Muscle layer of colon (tissue), 2 donors: ENCODE results near the gene POP7.
A peak's percentile ranks its signal among the peaks of the same experiment; 100 is the strongest.

Source experiments
- H3K27ac ChIP-seq: one replicate; pipeline ENCODE4 v1.7.0; 2013; ENCODE audit warnings: low read depth, mild to moderate bottlenecking, low read length, moderate library complexity
- H3K27me3 ChIP-seq, 2 donors: one replicate each; pipeline ENCODE4 v1.7.0; 2013; ENCODE audit warnings: low read length in 2 of 2, mild to moderate bottlenecking in 2 of 2; ENCODE audit not compliant: insufficient read depth in 2 of 2, control insufficient read depth in 1 of 2
- H3K36me3 ChIP-seq: one replicate; pipeline ENCODE4 v1.7.0; 2013; ENCODE audit warnings: mild to moderate bottlenecking, low read length; ENCODE audit not compliant: insufficient read depth
- H3K4me1 ChIP-seq: one replicate; pipeline ENCODE4 v1.7.0; 2013; ENCODE audit warnings: mild to moderate bottlenecking, low read length; ENCODE audit not compliant: insufficient read depth
- H3K4me3 ChIP-seq, 2 donors: one replicate each; pipeline ENCODE4 v1.7.0; 2013; ENCODE audit warnings: low read length in 2 of 2, low read depth in 1 of 2, mild to moderate bottlenecking in 1 of 2, moderate library complexity in 1 of 2
- H3K9ac ChIP-seq: one replicate; pipeline ENCODE4 v1.7.0; 2013; ENCODE audit warnings: low read length
- H3K9me3 ChIP-seq: one replicate; pipeline ENCODE4 v1.7.0; 2013; ENCODE audit warnings: mild to moderate bottlenecking, low read length
- donor health status: abdominal sarcoma.
- donor health status: Adenocarcinoma of cecum.

Gene POP7

DNA sequence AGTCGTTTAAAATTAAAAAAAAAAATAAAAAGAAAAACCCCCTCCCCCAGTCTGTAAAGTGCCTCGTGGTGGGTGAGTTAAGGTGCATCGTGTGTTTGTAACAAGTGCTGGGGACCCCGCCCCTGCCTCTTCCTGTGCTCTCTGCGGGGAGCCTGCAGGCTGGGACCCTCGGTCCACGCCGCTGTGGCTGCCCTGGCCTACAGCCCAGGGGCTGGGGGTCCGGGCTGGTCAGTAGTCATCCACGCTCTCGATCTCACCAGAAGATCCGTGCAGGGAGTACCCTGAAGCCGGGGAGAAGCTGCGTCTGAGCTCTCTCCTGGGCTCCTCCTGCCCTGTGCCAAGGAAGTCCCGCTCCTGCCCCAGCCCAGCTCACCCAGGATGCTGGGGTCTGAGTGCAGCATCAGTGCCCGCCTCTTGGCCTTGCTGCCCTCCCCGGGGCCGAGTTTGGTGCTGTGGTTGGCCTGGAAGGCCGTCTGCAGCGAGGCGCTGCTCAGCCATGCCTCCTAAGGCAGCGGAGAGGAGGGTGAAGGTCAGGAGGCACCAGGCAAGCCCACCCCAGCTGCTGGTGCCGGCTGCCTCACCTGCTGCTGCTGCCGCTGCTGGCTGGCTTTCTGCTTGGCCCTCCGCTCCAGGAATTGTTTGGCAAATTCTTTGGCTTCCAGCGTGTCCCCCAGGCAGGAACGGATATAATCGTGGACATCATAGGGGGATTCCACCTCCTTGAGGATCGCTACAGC, 24.3 kb upstream of the POP7 start:
- Histone ChIP-seq H3K9me3 (no peaks in the 10 kb centered on the region), H3K4me1 (peaks cover 3% of the 10 kb centered on the region), H3K27me3 (no peaks in the 10 kb centered on the region), H3K36me3 (peaks cover 73% of the 10 kb centered on the region), H3K9ac (no peak overlapping the region), H3K4me3 (peak overlapping the region in 1 of 2 donors; percentile 13), H3K27ac (no peak overlapping the region)

DNA sequence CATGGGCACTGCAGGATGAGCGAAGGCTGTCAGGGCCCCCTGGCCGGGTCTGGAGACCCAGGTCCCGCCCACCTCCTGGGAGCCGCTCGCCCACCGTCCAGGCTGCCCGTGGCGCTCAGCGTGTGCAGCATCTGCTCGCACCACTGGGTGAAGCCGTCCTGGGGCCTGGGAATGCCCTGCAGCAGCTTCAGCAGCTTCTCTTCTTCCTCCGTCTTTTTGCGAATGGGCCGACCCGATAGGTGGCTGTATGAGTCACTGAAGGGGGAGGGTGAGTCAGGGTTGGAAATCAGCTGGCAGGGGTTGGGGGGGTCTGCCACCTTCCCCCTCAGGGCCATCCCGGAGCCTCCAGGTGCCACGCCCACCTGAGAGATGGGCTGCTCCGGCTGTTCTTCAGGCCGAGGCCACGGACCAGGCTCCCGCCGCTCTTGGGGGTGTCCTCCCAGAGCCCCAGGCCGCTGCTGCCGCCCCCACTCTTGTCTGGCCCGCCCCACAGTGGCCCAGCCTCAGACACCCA, 23.6 kb upstream of the POP7 start:
- Histone ChIP-seq H3K4me3 (peak overlapping the region in 1 of 2 donors; percentile 13), H3K4me1 (no peaks in the 10 kb centered on the region), H3K9ac (no peak overlapping the region), H3K36me3 (peaks cover 73% of the 10 kb centered on the region), H3K9me3 (no peaks in the 10 kb centered on the region), H3K27me3 (no peaks in the 10 kb centered on the region), H3K27ac (no peak overlapping the region)

DNA sequence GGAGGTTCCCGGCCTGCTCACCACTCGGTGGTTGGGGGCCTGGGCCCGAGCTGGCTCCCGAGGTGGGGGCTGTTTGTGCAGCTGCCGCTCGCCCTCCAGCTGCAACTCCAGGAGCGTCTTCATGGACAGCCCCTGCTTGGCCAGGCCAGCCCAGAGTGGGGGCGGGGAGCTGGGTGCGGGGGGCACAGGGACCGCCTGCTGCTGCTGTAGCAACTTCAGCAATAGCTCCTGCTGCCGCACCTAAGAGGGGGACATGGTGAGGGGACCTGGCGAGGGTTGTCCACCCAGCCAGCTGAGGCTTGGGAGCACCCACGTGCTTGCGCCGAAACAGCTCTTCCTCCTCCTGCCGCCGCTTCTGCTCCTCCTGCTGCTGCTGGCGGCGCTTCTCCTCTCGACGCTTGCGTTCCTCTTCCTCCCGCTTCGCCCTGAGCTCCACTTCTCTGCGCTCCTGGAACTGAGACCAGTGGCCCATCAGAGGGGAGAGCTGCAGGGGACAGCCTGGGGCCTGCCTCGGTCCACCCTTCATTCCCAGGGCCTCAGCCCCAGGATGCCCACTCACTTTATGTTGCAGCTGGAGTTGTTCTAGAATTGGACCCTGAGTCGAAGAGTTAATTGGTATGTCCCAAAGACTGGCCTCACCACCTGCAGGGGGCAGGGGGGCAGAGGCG, 22.8 kb upstream of the POP7 start:
- Histone ChIP-seq H3K4me3 (no peak overlapping the region), H3K4me1 (no peaks in the 10 kb centered on the region), H3K9me3 (no peaks in the 10 kb centered on the region), H3K27me3 (no peaks in the 10 kb centered on the region), H3K9ac (no peak overlapping the region), H3K27ac (no peak overlapping the region), H3K36me3 (peaks cover 73% of the 10 kb centered on the region)

DNA sequence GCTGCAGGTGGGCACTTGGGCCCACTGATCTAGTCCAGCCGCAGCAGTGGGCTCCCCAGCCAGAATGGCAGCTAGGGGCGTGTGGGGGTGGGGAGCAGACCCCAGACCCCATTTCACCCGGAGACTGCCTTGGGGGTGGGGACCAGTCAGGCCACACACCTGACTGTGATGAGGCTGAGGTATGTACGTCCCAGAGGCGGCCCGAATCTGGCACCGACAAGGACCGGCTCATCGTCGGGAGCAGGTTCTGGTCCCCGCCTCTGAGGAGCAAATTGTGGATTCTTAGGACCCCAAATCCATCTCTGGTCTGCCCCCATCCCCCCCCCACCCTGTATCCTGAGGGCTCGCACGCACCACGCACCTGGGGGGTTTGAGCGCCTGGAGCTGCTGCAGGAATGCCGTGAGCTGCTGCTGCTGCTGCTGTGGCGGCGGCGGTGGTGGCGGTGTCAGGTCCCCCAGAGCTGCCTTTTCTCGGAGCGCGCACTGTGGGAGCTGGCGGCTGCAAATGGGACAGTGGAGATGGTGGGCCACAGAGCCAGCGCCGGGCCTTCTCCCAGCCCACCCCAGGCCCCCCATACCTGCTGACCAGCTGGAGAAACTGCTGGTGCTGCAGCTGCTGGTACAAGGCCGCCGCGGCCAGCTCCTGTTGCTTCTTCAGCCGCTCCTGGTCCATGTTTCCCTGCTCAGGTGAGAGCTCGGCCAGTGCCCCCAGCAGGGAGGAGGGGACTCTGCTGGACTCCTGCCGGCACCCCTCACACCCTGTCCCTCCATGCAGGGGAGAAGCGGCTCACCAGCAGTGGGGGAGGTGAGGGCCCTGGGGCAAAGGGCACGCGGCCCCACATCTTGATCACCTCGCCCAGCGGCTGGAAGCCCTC, 22.0 kb upstream of the POP7 start:
- Histone ChIP-seq H3K36me3 (peaks cover 71% of the 10 kb centered on the region), H3K27ac (no peak overlapping the region)

DNA sequence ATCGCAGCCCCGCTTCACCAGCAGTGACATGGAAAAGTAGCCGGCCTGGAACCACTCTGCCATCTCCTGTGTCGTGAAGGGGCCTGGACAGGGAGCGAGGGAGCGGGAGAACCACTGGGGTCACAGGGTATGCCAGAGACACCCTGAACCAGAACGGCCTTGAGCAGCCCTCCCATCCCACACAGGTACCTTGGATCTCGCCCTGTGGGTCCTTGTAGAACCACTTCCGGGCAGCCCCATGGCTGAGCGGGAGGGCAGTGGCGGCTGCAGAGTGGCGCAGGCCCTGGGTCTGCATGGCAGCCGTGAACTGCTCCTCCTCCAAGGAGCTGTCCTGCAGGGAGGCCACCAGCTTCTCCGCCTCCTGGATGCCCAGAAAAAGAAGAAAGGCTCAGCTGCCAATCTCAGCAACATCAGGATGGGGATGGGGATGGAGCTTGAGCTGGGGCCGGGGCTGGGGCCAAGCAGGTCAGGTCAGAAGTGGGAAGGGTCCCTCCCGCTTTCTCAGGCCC, 21.3 kb upstream of the POP7 start:
- peaks cover 64% of the 10 kb centered on the region for H3K36me3 ChIP-seq
- no peak overlapping the region for H3K27ac ChIP-seq
- no peaks in the 10 kb centered on the region for H3K9me3 ChIP-seq
- peaks cover 4% of the 10 kb centered on the region for H3K4me1 ChIP-seq
- no peak overlapping the region for H3K9ac ChIP-seq
- H3K4me3 ChIP-seq: no peak overlapping the region
- H3K27me3 ChIP-seq: no peaks in the 10 kb centered on the region

More for the DNA sequence above, 22.0 kb upstream of the POP7 start:
- H3K4me1 ChIP-seq: no peaks in the 10 kb centered on the region
- no peak overlapping the region for H3K9ac ChIP-seq
- H3K4me3 ChIP-seq: no peak overlapping the region
- no peaks in the 10 kb centered on the region for H3K27me3 ChIP-seq
- no peaks in the 10 kb centered on the region for H3K9me3 ChIP-seq

DNA sequence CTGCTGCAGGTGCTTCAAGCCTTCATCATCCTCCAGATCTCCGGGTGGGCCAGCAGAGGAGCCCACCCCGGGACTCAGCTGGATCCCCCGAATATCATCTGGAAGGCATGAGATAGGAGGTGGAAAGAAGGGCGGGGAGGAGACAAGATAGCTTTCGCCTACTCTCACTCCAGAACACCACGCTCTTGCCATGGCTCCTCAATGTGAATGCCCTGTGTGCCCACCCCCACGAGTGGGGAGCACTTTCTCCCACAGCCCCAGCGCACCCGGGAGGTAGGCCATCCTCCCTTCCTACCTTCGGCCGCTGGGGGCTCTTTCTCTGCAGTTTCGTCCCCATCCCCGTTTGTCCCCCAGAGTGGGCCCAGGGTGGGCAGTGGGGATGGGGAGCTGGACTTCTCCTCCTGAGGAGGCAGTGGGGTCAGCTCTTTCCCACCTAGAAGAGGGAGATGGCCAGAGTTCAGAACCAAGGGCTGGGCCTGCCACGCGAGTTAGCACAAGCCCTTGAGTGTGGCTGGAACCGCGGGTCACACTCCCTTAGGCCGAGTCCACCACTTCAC, 20.8 kb upstream of the POP7 start:
- no peak overlapping the region for H3K4me3 ChIP-seq
- H3K36me3 ChIP-seq: peaks cover 64% of the 10 kb centered on the region
- no peak overlapping the region for H3K9ac ChIP-seq
- H3K27me3 ChIP-seq: no peaks in the 10 kb centered on the region
- H3K4me1 ChIP-seq: peaks cover 9% of the 10 kb centered on the region
- H3K27ac ChIP-seq: no peak overlapping the region
- no peaks in the 10 kb centered on the region for H3K9me3 ChIP-seq

DNA sequence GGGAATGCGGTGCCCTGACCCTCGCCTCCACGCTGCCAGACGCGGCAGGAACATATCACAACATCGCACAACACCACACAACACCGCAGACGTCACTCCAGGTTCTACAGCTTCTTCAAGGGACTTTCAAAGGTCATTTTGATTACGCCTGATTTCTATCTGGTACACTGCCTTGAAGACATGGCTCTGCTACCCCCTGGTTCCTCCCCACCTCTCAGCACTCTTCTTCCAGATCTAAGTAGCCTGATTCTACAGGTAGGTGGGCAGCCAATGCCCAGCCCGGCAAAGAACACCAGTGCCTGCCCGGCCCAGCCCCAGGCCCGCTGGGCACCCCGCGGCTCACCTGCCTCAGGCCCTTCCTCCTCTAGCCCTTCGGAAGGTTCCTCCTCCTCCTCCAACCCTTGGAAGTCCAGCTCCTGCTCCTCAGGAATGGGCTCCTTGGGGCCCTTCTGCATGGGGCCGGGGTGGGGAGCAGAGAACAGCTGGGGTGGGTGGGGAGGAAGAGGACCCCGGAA, 20.2 kb upstream of the POP7 start:
- no peak overlapping the region for H3K4me3 ChIP-seq
- H3K27ac ChIP-seq: no peak overlapping the region
- no peak overlapping the region for H3K9ac ChIP-seq
- peaks cover 12% of the 10 kb centered on the region for H3K4me1 ChIP-seq
- no peaks in the 10 kb centered on the region for H3K27me3 ChIP-seq
- H3K36me3 ChIP-seq: peaks cover 64% of the 10 kb centered on the region
- H3K9me3 ChIP-seq: no peaks in the 10 kb centered on the region

DNA sequence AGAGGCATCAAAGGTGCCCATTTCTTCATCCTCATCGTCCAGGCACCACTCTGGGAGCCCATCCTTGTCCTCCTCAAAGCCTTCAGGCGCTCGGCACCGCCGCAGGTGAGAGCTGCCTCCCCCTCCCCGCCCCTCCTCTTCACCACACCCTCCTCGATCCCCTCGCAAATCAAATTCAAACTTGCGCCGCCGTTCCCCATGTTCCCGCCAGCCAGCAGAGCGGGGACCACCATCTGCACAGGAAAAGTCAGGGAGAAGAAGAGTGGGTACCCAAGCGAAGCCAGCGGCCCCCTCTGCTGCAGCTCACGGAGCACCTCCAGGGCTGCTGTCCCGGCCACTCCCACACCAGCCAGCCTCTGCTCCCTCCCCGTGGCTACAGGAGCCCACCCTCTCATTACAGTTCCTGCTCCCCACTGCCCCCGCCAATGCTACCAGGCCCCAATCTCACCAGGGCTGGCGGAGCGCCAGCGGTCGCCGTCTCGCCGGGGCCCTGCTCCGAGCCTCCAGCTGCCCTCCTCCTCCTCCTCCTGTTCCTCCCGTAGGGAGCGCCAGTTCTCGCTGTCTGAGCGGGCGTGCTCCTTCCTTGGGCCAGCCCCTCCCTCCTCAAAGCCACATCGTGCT, 19.6 kb upstream of the POP7 start:
- no peak overlapping the region for H3K4me3 ChIP-seq
- H3K36me3 ChIP-seq: peaks cover 64% of the 10 kb centered on the region
- no peak overlapping the region for H3K27ac ChIP-seq
- H3K4me1 ChIP-seq: peaks cover 18% of the 10 kb centered on the region
- H3K9ac ChIP-seq: no peak overlapping the region
- no peaks in the 10 kb centered on the region for H3K27me3 ChIP-seq
- H3K9me3 ChIP-seq: no peaks in the 10 kb centered on the region

DNA sequence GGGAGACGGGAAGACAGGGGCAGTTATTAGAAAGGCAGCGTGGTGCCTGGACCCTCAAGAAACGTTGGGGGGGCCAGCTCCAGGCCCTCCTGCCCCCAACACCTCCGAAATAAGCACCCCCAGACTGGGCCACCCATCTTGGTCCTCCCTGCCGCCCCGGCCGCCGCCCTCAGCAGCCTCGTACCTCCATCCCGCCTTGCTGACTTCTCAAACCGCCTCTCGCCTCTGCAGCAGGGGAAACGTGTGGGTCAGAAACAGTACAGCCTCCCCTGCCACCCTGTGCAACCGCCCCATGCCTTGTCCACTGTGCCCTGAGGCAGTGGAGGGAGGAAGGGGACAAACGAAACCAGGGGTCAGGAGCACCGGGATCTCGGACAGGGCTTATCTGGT, 19.1 kb upstream of the POP7 start:
- no peaks in the 10 kb centered on the region for H3K9me3 ChIP-seq
- no peaks in the 10 kb centered on the region for H3K27me3 ChIP-seq
- H3K36me3 ChIP-seq: peaks cover 59% of the 10 kb centered on the region
- H3K4me3 ChIP-seq: no peak overlapping the region
- peaks cover 22% of the 10 kb centered on the region for H3K4me1 ChIP-seq
- H3K27ac ChIP-seq: no peak overlapping the region
- no peak overlapping the region for H3K9ac ChIP-seq

DNA sequence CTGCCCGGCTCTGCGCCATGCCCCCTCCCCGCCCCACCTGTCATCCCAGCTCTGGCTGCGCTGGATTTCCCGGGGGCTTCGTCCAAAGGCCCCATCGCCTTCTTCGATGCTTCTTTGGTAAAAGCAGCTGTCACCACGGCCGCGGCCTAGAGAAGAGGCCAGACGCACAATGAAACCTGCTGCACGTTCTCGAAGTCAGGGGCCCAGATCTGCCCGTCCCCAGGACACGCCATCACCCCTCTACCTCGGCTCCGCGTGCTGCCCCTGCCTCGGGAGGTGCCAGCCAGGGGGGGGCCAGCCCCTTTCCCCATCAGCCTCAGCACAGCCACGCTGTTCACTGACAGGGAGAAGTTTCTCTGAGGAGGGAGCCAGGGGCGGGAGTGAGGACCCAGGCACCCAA, 18.7 kb upstream of the POP7 start:
- H3K4me1 ChIP-seq: peaks cover 27% of the 10 kb centered on the region
- H3K4me3 ChIP-seq: no peak overlapping the region
- H3K27me3 ChIP-seq: no peaks in the 10 kb centered on the region
- no peaks in the 10 kb centered on the region for H3K9me3 ChIP-seq
- H3K36me3 ChIP-seq: peaks cover 55% of the 10 kb centered on the region
- H3K9ac ChIP-seq: no peak overlapping the region
- no peak overlapping the region for H3K27ac ChIP-seq
